Right lobe of liver (tissue), 6 donors: ENCODE data around the gene PLLP. TPM values are rescaled to one million over a fixed set of nuclear protein-coding genes. Genes with fewer than 3 reads are reported as not detected.

Experiments used
- ATAC-seq, 4 donors: fragments of 200-7000 bp; cut with Tn5 transposase; one replicate each; pipeline ENCODE4 v1.9.1; 2020; ENCODE audit warnings: mild to moderate bottlenecking in 4 of 4, moderate library complexity in 4 of 4
- DNase-seq, 3 donors: peaks; one replicate each; pipeline ENCODE4 v3.0.0-alpha.2; 2020
- H3K27ac ChIP-seq, 3 donors: fragments of 200-600 bp; one replicate each; pipeline ENCODE4 v1.8.0; 2022
- H3K27me3 ChIP-seq, 2 donors: fragments of 200-600 bp; one replicate each; pipeline ENCODE4 v1.8.0; 2022
- H3K36me3 ChIP-seq, 4 donors: fragments of 200-600 bp; sonication (generic) in 1 of 4; one replicate each; pipeline versions ENCODE4 v1.5.1 to v1.8.0; 2017 to 2022; ENCODE audit warnings: control low read depth in 1 of 4
- H3K4me1 ChIP-seq, 4 donors: fragments of 200-600 bp; sonication (generic) in 1 of 4; one replicate each; pipeline versions ENCODE4 v1.5.1 to v1.8.0; 2017 to 2022; ENCODE audit warnings: control low read depth in 1 of 4
- H3K4me3 ChIP-seq, 3 donors: fragments of 200-600 bp; one replicate each; pipeline ENCODE4 v1.8.0; 2022
- H3K9me3 ChIP-seq, 4 donors: fragments of 200-600 bp; sonication (generic) in 1 of 4; one replicate each; pipeline versions ENCODE4 v1.5.1 to v1.8.0; 2017 to 2022; ENCODE audit warnings: control low read depth in 1 of 4
- CTCF ChIP-seq, 4 donors: fragments of 200-600 bp in 3 of 4; fragments of 450-650 bp in 1 of 4; IDR thresholded peaks; one replicate each; pipeline versions ENCODE4 v1.5.1 to v1.8.0; 2016 to 2022; ENCODE audit warnings: antibody characterized with exemption in 4 of 4, mild to moderate bottlenecking in 2 of 4
- POLR2A ChIP-seq: fragments of 450-650 bp; IDR thresholded peaks from one replicate; pipeline ENCODE4 v1.6.1; 2017; ENCODE audit warnings: antibody characterized with exemption, mild to moderate bottlenecking
- WGBS: methylation state at CpG from one replicate; pipeline ENCODE4 v1.1.6; 2018; ENCODE audit warnings: low coverage, low lambda C conversion rate; ENCODE audit not compliant: insufficient coverage; ENCODE audit errors: missing lambda C conversion rate; 5-methylcytosine and 5-hydroxymethylcytosine counted together
- intact Hi-C, 2 donors: fragments of 100-400 bp; cut with DNase I; formaldehyde crosslinking; loops; one replicate each; pipeline versions ENCODE4 v1.11.2 to v1.14.1; 2022
- total RNA-seq, 6 experiments: library from RNA; depleted of rRNA in 2 of 6; stranded (reverse); fragments of >200 nt in 2 of 6; fragmentation: NEBNext Ultra II Directional in 3 of 6; extraction: Animal tissue kit (Norgen Biotek cat#: 25700) in 3 of 6; gene quantifications; one replicate each; pipeline versions ENCODE4 v1.1.0 to v1.2.4, GENCODE V29; 2016 to 2023
- donor health status: DM: no; HTN: yes; CAD: no.
- donor health status: DM: no; HTN: no; CAD: no.
- donor health status: DM: no; HTN: no; CAD: no.
- donor health status: DM: no; HTN: yes; CAD: no.
- donor health status: DM: no; HTN: yes; CAD: no.

The PLLP gene
- total RNA-seq, 6 experiments from 2014 or later: 2.1 to 7.4 (median 3.8) TPM

- 25% methylated on average over 6 of the region's 8 CpGs for WGBS
- Histone ChIP-seq H3K4me1 (peaks cover 0 to 37% (median 20%) of the 10 kb centered on the region in 4 donors), H3K27ac (peak overlapping the region; percentile 82 to 97 (median 94)), H3K36me3 (no peaks in the 10 kb centered on the region), H3K27me3 (no peaks in the 10 kb centered on the region), H3K9me3 (no peaks in the 10 kb centered on the region), H3K4me3 (peak overlapping the region in 1 of 3 donors; percentile 6)
- DNase-seq (peak in 1 of 3 donors; percentile 75), ATAC-seq (peak; percentile 26 to 49 (median 46))
- intact Hi-C loops: loop anchor here in 1 of 2 donors (10.0 kb wide), 2 partner anchors 70 to 210 kb away; partner anchors contain the start of gene CX3CL1
- TF ChIP-seq POLR2A (no peak), CTCF (IDR thresholded peaks at IDR 0.05) (no peak)
Measured at GRCh38 chr16:57305159-57305811, 20.8 kb upstream of the PLLP start.

GRCh38 chr16:57304169-57305061, 19.9 kb upstream of the PLLP start:
- TF ChIP-seq CTCF (IDR thresholded peaks at IDR 0.05) (no peak), POLR2A (peak; percentile 48)
- DNase-seq (peak; percentile 77 to 86 (median 84)), ATAC-seq (peak; percentile 56 to 66 (median 60))
- Histone ChIP-seq H3K9me3 (no peaks in the 10 kb centered on the region), H3K4me3 (no peak overlapping the region), H3K27ac (peak overlapping the region; percentile 82 to 97 (median 94)), H3K4me1 (peaks cover 0 to 37% (median 20%) of the 10 kb centered on the region in 4 donors), H3K27me3 (no peaks in the 10 kb centered on the region), H3K36me3 (no peaks in the 10 kb centered on the region)
- intact Hi-C loops: loop anchor here in 1 of 2 donors (5.0 to 10.0 kb wide), 3 partner anchors 70 to 210 kb away; partner anchors contain the start of gene CX3CL1
- WGBS: 43% methylated on average over 16 of the region's 16 CpGs

- no peaks in the 10 kb centered on the region for H3K36me3 ChIP-seq
- no CpG with 5 or more reads among the region's 4 CpGs for WGBS
- no peak for TF ChIP-seq CTCF (IDR thresholded peaks at IDR 0.05)
- TF ChIP-seq POLR2A: no peak
- H3K27me3 ChIP-seq: no peaks in the 10 kb centered on the region
- peak overlapping the region; percentile 66 to 97 (median 94) for H3K27ac ChIP-seq
- ATAC-seq (no peak), DNase-seq (no peak)
- intact Hi-C loops: loop anchor here in 1 of 2 donors (5.0 to 10.0 kb wide), 3 partner anchors 71 to 211 kb away; partner anchors contain the start of gene CX3CL1
- H3K4me3 ChIP-seq: no peak overlapping the region
- H3K9me3 ChIP-seq: no peaks in the 10 kb centered on the region
- peaks cover 0 to 37% (median 20%) of the 10 kb centered on the region in 4 donors for H3K4me1 ChIP-seq
Measured at GRCh38 chr16:57303910-57304168, 19.4 kb upstream of the PLLP start.

DNA sequence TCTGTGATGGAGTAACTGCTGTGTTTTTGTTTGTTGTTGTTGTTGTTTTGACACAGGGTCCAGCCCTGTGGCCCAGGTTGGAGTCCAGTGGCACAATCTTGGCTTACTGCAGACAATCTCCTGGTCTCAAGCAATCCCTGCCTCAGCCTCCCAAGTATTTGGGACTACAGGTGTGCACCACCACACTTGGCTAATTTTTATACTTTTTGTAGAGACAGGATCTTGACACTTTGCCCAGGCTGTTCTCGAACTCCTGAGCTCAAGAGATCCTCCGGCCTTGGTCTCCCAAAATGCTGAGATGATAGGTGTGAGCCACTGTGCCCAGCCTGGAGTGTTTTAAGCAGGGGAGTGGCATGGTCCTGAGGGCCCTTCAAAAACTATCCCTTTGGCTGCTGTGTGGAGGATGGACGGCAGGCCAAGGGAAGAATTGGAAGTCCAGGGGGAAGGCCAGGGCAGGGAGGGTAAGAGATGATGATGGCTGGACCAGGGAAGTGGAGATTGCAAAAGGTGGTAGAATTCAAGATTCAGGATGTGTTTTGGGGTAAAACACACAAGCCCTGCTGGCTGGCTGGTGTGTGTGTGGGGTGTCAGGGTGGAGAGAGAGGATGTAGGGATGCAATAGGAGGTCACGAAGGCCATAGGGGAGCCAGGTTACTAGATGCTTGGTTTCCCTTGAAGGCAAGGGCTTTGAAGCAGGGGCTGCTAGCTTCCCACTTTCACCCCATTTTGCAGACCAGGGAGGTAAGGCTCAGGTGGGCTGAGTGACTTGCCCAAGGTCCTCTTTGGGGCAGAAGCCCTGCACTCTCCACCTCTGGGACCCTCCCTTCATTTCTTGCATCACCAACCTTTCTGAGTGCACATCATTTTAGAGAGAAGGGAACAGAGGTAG, 18.8 kb upstream of the PLLP start:
- H3K9me3 ChIP-seq: no peaks in the 10 kb centered on the region
- H3K4me3 ChIP-seq: no peak overlapping the region
- TF ChIP-seq CTCF (IDR thresholded peaks at IDR 0.05): no peak
- no peak for TF ChIP-seq POLR2A
- peak overlapping the region; percentile 66 to 97 (median 94) for H3K27ac ChIP-seq
- WGBS: 96% methylated on average over 4 of the region's 4 CpGs
- H3K4me1 ChIP-seq: peaks cover 0 to 37% (median 20%) of the 10 kb centered on the region in 4 donors
- intact Hi-C loops: loop anchor here in 1 of 2 donors (5.0 to 10.0 kb wide), 3 partner anchors 72 to 212 kb away; partner anchors contain the start of gene CX3CL1
- no peaks in the 10 kb centered on the region for H3K27me3 ChIP-seq
- H3K36me3 ChIP-seq: no peaks in the 10 kb centered on the region
- no peak for ATAC-seq
- no peak for DNase-seq
